Neural progenitor cell (in vitro differentiated cells): ENCODE data around the gene NFATC2. TPM values are rescaled to one million over a fixed set of nuclear protein-coding genes. Genes with fewer than 3 reads are reported as not detected.

ENCODE experiments used
- DNase-seq: peaks from one replicate; pipeline ENCODE4 v3.0.0-alpha.2; 2016; ENCODE audit warnings: low spot score
- H2AFZ ChIP-seq: fragments of 200-600 bp; sonication (generic); replicated peaks from 2 replicates; pipeline ENCODE4 v1.6.1; 2016; ENCODE audit warnings: antibody characterized with exemption
- H3F3A ChIP-seq: fragments of 200-600 bp; sonication (generic); 2 replicates; pipeline ENCODE4 v1.6.1; 2016; ENCODE audit warnings: antibody characterized with exemption, low read depth
- H3K27ac ChIP-seq: fragments of 200-600 bp; sonication (generic); 2 replicates; pipeline ENCODE4 v1.5.1; 2016; ENCODE audit warnings: mild to moderate bottlenecking
- H3K27me3 ChIP-seq: fragments of 200-600 bp; sonication (generic); 2 replicates; pipeline ENCODE4 v1.6.1; 2016; ENCODE audit warnings: mild to moderate bottlenecking, moderate library complexity
- H3K36me3 ChIP-seq: fragments of 200-600 bp; sonication (generic); 2 replicates; pipeline ENCODE4 v1.5.1; 2016
- H3K4me1 ChIP-seq: fragments of 200-600 bp; sonication (generic); 2 replicates; pipeline ENCODE4 v1.6.1; 2016; ENCODE audit warnings: mixed run types
- H3K4me2 ChIP-seq: fragments of 200-600 bp; sonication (generic); 2 replicates; pipeline ENCODE4 v1.6.1; 2016
- H3K4me3 ChIP-seq: fragments of 200-600 bp; sonication (generic); 2 replicates; pipeline ENCODE4 v1.5.1; 2016
- H3K79me2 ChIP-seq: fragments of 200-600 bp; sonication (generic); 2 replicates; pipeline ENCODE4 v1.6.1; 2016; ENCODE audit warnings: low read depth
- H3K9ac ChIP-seq: fragments of 200-600 bp; sonication (generic); 2 replicates; pipeline ENCODE4 v1.6.1; 2016
- H3K9me3 ChIP-seq: fragments of 200-600 bp; sonication (generic); 2 replicates; pipeline ENCODE4 v1.5.1; 2016; ENCODE audit warnings: low read depth
- H4K20me1 ChIP-seq: fragments of 200-600 bp; sonication (generic); 2 replicates; pipeline ENCODE4 v1.6.1; 2016; ENCODE audit warnings: low read depth
- H3K27ac Mint-ChIP-seq: 3 replicates; pipeline ENCODE4 v1.8.0; 2021; ENCODE audit warnings: mixed read lengths
- H3K27me3 Mint-ChIP-seq: 2 replicates; pipeline ENCODE4 v1.8.0; 2022; ENCODE audit warnings: low read depth, mild to moderate bottlenecking, inconsistent platforms, moderate library complexity, mixed read lengths; ENCODE audit not compliant: insufficient read depth
- H3K36me3 Mint-ChIP-seq: 3 replicates; pipeline ENCODE4 v1.8.0; 2021; ENCODE audit warnings: mixed read lengths
- H3K4me1 Mint-ChIP-seq: 3 replicates; pipeline ENCODE4 v1.8.0; 2021; ENCODE audit warnings: mixed read lengths
- H3K4me3 Mint-ChIP-seq: 3 replicates; pipeline ENCODE4 v1.8.0; 2021; ENCODE audit warnings: mild to moderate bottlenecking, moderate library complexity, mixed read lengths
- H3K9me3 Mint-ChIP-seq: 3 replicates; pipeline ENCODE4 v1.8.0; 2020; ENCODE audit warnings: mixed read lengths
- CTCF ChIP-seq: fragments of 200-600 bp; sonication (generic); IDR thresholded peaks from 2 replicates; pipeline ENCODE4 v1.5.1; 2017; ENCODE audit warnings: antibody characterized with exemption, mild to moderate bottlenecking
- EZH2 ChIP-seq: fragments of 200-600 bp; sonication (generic); IDR thresholded peaks from 2 replicates; pipeline ENCODE4 v1.6.1; 2017; ENCODE audit warnings: antibody characterized with exemption, mild to moderate bottlenecking, moderate library complexity
- EZH2phosphoT487 ChIP-seq: fragments of 200-600 bp; sonication (generic); IDR thresholded peaks from 2 replicates; pipeline ENCODE4 v1.6.1; 2017; ENCODE audit warnings: antibody characterized with exemption
- total RNA-seq: library from RNA; depleted of rRNA; stranded (reverse); fragments of >200 nt; gene quantifications from 2 replicates; pipeline ENCODE4 v1.2.3, GENCODE V29; 2015; ENCODE audit warnings: low replicate concordance

NFATC2 gene
- total RNA-seq, 1 donor from 2014 or later = 0.19 TPM

- H3K27ac Mint-ChIP-seq = peak overlapping the region; percentile 1
- H3K4me3 Mint-ChIP-seq = no peak overlapping the region
- H3K36me3 Mint-ChIP-seq = no peaks in the 10 kb centered on the region
- Histone ChIP-seq H3K4me3 (no peak overlapping the region), H3K9me3 (no peaks in the 10 kb centered on the region), H4K20me1 (no peaks in the 10 kb centered on the region), H3K79me2 (no peaks in the 10 kb centered on the region), H3K4me1 (no peaks in the 10 kb centered on the region), H2AFZ (no peak overlapping the region), H3K36me3 (no peaks in the 10 kb centered on the region), H3K9ac (no peak overlapping the region), H3K27ac (no peak overlapping the region), H3K4me2 (no peak overlapping the region), H3F3A (no peaks in the 10 kb centered on the region), H3K27me3 (no peaks in the 10 kb centered on the region)
- DNase-seq = no peak
- H3K4me1 Mint-ChIP-seq = no peaks in the 10 kb centered on the region
- no peaks in the 10 kb centered on the region for H3K9me3 Mint-ChIP-seq
- no peaks in the 10 kb centered on the region for H3K27me3 Mint-ChIP-seq
- TF ChIP-seq EZH2 = no peak
- TF ChIP-seq EZH2phosphoT487 = no peak
- no peak for TF ChIP-seq CTCF
These were observed 72.7 kb downstream of the NFATC2 start for GRCh38 chr20:51469578-51470498.

- Histone ChIP-seq H3K27ac (no peak overlapping the region), H3K4me2 (no peak overlapping the region), H3K9me3 (no peaks in the 10 kb centered on the region), H3K4me1 (no peaks in the 10 kb centered on the region), H3K79me2 (no peaks in the 10 kb centered on the region), H3K36me3 (no peaks in the 10 kb centered on the region), H3K27me3 (no peaks in the 10 kb centered on the region), H4K20me1 (no peaks in the 10 kb centered on the region), H3F3A (no peaks in the 10 kb centered on the region), H2AFZ (no peak overlapping the region), H3K9ac (no peak overlapping the region), H3K4me3 (no peak overlapping the region)
- Mint-ChIP-seq H3K4me3 (no peak overlapping the region), H3K36me3 (no peaks in the 10 kb centered on the region), H3K27me3 (no peaks in the 10 kb centered on the region), H3K27ac (peak overlapping the region; percentile 1), H3K4me1 (peaks cover under 1% of the 10 kb centered on the region), H3K9me3 (no peaks in the 10 kb centered on the region)
- TF ChIP-seq EZH2phosphoT487 = no peak
- no peak for TF ChIP-seq CTCF
- no peak for TF ChIP-seq EZH2
- DNase-seq = no peak
These were observed 73.5 kb downstream of the NFATC2 start for GRCh38 chr20:51469046-51469445.

GRCh38 chr20:51468636-51469035, 73.9 kb downstream of the NFATC2 start:
- H3K9me3 Mint-ChIP-seq = no peaks in the 10 kb centered on the region

More at GRCh38 chr20:51468636-51469035, 73.9 kb downstream of the NFATC2 start:
- Histone ChIP-seq H3K9ac (no peak overlapping the region), H3K4me2 (no peak overlapping the region), H3K79me2 (no peaks in the 10 kb centered on the region), H3F3A (no peaks in the 10 kb centered on the region), H2AFZ (no peak overlapping the region), H3K27ac (no peak overlapping the region), H3K36me3 (no peaks in the 10 kb centered on the region), H3K27me3 (no peaks in the 10 kb centered on the region), H3K9me3 (no peaks in the 10 kb centered on the region), H4K20me1 (no peaks in the 10 kb centered on the region), H3K4me1 (no peaks in the 10 kb centered on the region), H3K4me3 (no peak overlapping the region)
- Mint-ChIP-seq H3K27ac (no peak overlapping the region), H3K4me3 (no peak overlapping the region), H3K36me3 (no peaks in the 10 kb centered on the region), H3K27me3 (no peaks in the 10 kb centered on the region), H3K4me1 (peaks cover 3% of the 10 kb centered on the region)
- TF ChIP-seq EZH2 = no peak
- no peak for TF ChIP-seq EZH2phosphoT487
- no peak for TF ChIP-seq CTCF
- DNase-seq = no peak
